ENCODE measurements around the gene UBE2Q1.

The UBE2Q1 gene

DNA sequence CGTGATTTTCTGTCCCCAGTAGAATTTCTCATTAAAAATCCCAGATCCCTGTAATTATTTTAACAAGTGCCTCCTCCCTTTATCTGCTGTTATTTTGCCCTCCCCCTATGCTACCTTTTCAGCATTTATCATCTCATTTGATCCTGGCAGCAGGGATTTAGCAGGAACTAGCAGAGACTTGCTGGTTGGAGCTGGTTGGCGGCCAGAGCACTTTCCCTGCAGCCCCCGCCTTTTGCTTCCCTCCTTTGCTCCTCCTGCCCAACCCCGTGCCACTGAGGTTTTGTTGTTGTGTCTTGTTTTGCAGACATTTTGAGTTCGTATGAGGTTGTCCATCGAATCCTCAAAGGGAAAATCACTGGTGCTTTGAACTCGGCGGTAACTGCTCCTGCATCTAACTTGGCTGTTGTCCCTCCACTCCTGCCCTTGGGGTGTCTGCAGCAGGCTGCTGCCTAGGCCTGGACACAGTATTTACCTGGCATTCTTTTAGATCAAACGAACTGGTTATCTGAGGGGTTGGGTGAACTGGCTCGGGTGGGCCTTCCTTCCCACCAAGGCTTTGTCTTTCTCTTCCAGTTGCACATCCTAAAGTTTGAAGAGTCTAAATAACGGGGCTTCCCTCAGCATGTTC lies 11.2 kb downstream of the UBE2Q1 start:
- no peak overlapping the region for H3K27ac ChIP-seq (replicated peaks)

DNA sequence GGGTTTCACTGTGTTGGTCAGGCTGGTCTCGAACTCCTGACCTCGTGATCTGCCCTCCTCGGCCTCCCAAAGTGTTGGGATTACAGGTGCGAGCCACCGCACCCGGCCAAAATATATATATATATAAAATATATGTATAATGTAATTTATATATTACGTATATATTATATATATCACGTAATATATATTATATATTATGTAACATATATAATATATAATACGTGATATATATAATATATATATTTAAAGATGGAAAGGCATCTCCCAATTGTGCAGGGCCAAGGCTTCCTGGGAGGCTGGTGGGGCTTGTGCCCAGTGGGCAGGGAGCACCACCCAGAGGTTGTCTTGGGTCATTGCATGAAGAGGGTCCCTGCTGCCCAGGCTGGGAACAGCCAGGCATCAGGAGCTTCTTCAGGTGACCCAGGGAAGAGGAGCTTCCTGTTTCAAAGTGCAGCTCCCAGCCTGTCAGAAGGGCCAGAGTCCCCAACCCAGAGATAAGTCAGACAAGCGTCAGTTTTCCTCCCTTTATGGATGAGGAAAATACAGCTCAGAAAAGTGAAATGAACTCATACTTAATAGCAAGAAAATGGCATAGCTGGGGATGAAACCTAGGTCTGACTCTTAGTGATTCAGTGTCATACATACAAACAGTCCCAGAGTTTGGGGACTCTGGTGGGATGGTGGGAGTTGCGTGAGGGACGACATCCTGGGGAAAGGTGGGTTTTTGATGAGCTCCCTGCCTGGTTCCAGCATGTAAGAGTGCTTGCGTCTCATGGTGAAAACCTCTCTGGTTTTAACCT lies 12.0 kb downstream of the UBE2Q1 start:
- no peak overlapping the region for H3K4me3 ChIP-seq (replicated peaks; ENCODE audit: insufficient read depth, low read length)
- TF ChIP-seq SPI1 (IDR thresholded peaks at IDR 0.05; ENCODE audit: borderline replicate concordance, low read depth) (no peak), GABPA (IDR thresholded peaks at IDR 0.05; ENCODE audit: low read depth) (no peak), POLR2AphosphoS5 (IDR thresholded peaks at IDR 0.05; ENCODE audit: low read depth) (no peak)
- TF ChIP-seq, protein P1, sequence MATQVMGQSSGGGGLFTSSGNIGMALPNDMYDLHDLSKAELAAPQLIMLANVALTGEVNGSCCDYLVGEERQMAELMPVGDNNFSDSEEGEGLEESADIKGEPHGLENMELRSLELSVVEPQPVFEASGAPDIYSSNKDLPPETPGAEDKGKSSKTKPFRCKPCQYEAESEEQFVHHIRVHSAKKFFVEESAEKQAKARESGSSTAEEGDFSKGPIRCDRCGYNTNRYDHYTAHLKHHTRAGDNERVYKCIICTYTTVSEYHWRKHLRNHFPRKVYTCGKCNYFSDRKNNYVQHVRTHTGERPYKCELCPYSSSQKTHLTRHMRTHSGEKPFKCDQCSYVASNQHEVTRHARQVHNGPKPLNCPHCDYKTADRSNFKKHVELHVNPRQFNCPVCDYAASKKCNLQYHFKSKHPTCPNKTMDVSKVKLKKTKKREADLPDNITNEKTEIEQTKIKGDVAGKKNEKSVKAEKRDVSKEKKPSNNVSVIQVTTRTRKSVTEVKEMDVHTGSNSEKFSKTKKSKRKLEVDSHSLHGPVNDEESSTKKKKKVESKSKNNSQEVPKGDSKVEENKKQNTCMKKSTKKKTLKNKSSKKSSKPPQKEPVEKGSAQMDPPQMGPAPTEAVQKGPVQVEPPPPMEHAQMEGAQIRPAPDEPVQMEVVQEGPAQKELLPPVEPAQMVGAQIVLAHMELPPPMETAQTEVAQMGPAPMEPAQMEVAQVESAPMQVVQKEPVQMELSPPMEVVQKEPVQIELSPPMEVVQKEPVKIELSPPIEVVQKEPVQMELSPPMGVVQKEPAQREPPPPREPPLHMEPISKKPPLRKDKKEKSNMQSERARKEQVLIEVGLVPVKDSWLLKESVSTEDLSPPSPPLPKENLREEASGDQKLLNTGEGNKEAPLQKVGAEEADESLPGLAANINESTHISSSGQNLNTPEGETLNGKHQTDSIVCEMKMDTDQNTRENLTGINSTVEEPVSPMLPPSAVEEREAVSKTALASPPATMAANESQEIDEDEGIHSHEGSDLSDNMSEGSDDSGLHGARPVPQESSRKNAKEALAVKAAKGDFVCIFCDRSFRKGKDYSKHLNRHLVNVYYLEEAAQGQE (IDR thresholded peaks at IDR 0.05; ENCODE audit: insufficient replicate concordance, low read depth) = no peak
- TF ChIP-seq, protein P2, sequence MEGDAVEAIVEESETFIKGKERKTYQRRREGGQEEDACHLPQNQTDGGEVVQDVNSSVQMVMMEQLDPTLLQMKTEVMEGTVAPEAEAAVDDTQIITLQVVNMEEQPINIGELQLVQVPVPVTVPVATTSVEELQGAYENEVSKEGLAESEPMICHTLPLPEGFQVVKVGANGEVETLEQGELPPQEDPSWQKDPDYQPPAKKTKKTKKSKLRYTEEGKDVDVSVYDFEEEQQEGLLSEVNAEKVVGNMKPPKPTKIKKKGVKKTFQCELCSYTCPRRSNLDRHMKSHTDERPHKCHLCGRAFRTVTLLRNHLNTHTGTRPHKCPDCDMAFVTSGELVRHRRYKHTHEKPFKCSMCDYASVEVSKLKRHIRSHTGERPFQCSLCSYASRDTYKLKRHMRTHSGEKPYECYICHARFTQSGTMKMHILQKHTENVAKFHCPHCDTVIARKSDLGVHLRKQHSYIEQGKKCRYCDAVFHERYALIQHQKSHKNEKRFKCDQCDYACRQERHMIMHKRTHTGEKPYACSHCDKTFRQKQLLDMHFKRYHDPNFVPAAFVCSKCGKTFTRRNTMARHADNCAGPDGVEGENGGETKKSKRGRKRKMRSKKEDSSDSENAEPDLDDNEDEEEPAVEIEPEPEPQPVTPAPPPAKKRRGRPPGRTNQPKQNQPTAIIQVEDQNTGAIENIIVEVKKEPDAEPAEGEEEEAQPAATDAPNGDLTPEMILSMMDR (IDR thresholded peaks at IDR 0.05; ENCODE audit: insufficient read depth, low read length) = peak; percentile 61
- peak; percentile 48 to 66 for DNase-seq (ENCODE audit: low read depth in 1 of 2, low spot score in 1 of 2)
- H3K27ac ChIP-seq (replicated peaks) = no peak overlapping the region
- peaks cover 2% of the 10 kb centered on the region for H3K27me3 ChIP-seq (ENCODE audit: insufficient read depth, poor library complexity, severe bottlenecking)

More for the DNA sequence above, 11.2 kb downstream of the UBE2Q1 start:
- Histone ChIP-seq H3K4me3 (replicated peaks; ENCODE audit: insufficient read depth, low read length) (no peak overlapping the region), H3K27me3 (ENCODE audit: insufficient read depth, poor library complexity, severe bottlenecking) (peaks cover 2% of the 10 kb centered on the region)
- no peak for DNase-seq (ENCODE audit: low read depth in 1 of 2, low spot score in 1 of 2)
- TF ChIP-seq POLR2AphosphoS5 (IDR thresholded peaks at IDR 0.05; ENCODE audit: low read depth) (no peak), GABPA (IDR thresholded peaks at IDR 0.05; ENCODE audit: low read depth) (no peak), SPI1 (IDR thresholded peaks at IDR 0.05; ENCODE audit: borderline replicate concordance, low read depth) (no peak)
- TF ChIP-seq, protein P2 (IDR thresholded peaks at IDR 0.05; ENCODE audit: insufficient read depth, low read length) = no peak
- TF ChIP-seq, protein P1 (IDR thresholded peaks at IDR 0.05; ENCODE audit: insufficient replicate concordance, low read depth) = no peak

DNA sequence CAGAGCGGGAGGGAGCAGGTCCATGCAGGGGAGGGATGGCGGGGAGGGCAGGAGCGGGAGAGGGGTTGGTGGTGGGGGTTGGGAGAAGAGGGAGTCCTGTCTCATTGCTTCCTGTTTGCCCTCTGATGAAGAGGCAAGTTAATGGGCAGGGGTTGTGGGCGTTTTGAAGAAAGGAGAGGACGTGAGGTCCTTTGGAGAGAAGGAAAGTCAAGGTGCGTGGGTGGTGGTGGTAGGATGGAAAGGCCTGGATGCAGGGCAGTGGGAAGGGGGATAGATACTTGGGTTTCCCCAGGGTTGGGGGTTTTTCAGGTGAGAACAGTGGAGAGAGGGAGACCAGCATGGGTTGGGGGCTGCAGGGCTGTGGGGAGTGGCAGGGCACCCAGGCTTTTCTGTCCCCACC lies 17.2 kb downstream of the UBE2Q1 start:
- no peak for DNase-seq (ENCODE audit: low read depth in 1 of 2, low spot score in 1 of 2)
- Histone ChIP-seq H3K4me3 (replicated peaks; ENCODE audit: insufficient read depth, low read length) (no peak overlapping the region), H3K27ac (replicated peaks) (no peak overlapping the region), H3K27me3 (ENCODE audit: insufficient read depth, poor library complexity, severe bottlenecking) (peaks cover 4% of the 10 kb centered on the region)
- no peak for TF ChIP-seq GABPA (IDR thresholded peaks at IDR 0.05; ENCODE audit: low read depth)
- TF ChIP-seq, protein P1 (IDR thresholded peaks at IDR 0.05; ENCODE audit: insufficient replicate concordance, low read depth) = no peak
- TF ChIP-seq, protein P2 (IDR thresholded peaks at IDR 0.05; ENCODE audit: insufficient read depth, low read length) = no peak
- TF ChIP-seq SPI1 (IDR thresholded peaks at IDR 0.05; ENCODE audit: borderline replicate concordance, low read depth) = no peak
- no peak for TF ChIP-seq POLR2AphosphoS5 (IDR thresholded peaks at IDR 0.05; ENCODE audit: low read depth)
